Large intestine (tissue), 3 donors: ENCODE measurements around the gene PEAK3. TPM values are rescaled to one million over a fixed set of nuclear protein-coding genes. Genes with fewer than 3 reads are reported as not detected.
A peak's percentile ranks its signal among the peaks of the same experiment; 100 is the strongest.

ENCODE experiments used
- DNase-seq, 2 donors: peaks; one replicate each; pipeline versions ENCODE4 v3.0.0 to v3.0.0-alpha.2; 2013
- H3K27ac ChIP-seq: one replicate; pipeline ENCODE4 v1.5.1; 2013; ENCODE audit warnings: low read length
- H3K27me3 ChIP-seq: 2 replicates; pipeline ENCODE4 v1.6.1; 2013; ENCODE audit warnings: low read length; ENCODE audit not compliant: control insufficient read depth, insufficient read depth
- H3K36me3 ChIP-seq: 2 replicates; pipeline ENCODE4 v1.6.1; 2013; ENCODE audit warnings: low read length; ENCODE audit not compliant: control insufficient read depth, insufficient read depth
- H3K4me1 ChIP-seq: one replicate; pipeline ENCODE4 v1.6.1; 2013; ENCODE audit warnings: low read length; ENCODE audit not compliant: control insufficient read depth, insufficient read depth
- H3K4me3 ChIP-seq: one replicate; pipeline ENCODE4 v1.5.1; 2013; ENCODE audit warnings: low read length
- H3K9me3 ChIP-seq: one replicate; pipeline ENCODE4 v1.6.1; 2013; ENCODE audit warnings: mild to moderate bottlenecking, low read depth, low read length, moderate library complexity; ENCODE audit not compliant: control insufficient read depth
- WGBS: methylation state at CpG from one replicate; pipeline ENCODE4 v1.1.5; 2013; ENCODE audit warnings: low lambda C conversion rate; ENCODE audit not compliant: insufficient coverage; 5-methylcytosine and 5-hydroxymethylcytosine counted together
- polyA plus RNA-seq: library from polyadenylated mRNA; unstranded; fragments of 120-200 nt; gene quantifications from one replicate; pipeline ENCODE4 v1.2.1, GENCODE V29; 2013

PEAK3 gene
- polyA plus RNA-seq, 1 donor, result 0.15 TPM

GRCh38 chr19:2249880-2250765 lies 31.9 kb downstream of the PEAK3 start:
- no CpG with 5 or more reads among the region's 43 CpGs for WGBS
- H3K4me1 ChIP-seq, result peaks cover 32% of the 10 kb centered on the region
- peaks cover 39% of the 10 kb centered on the region for H3K36me3 ChIP-seq
- no peak overlapping the region for H3K27ac ChIP-seq
- H3K9me3 ChIP-seq, result peaks cover 26% of the 10 kb centered on the region
- peaks cover 55% of the 10 kb centered on the region for H3K27me3 ChIP-seq
- H3K4me3 ChIP-seq, result no peak overlapping the region
- DNase-seq, result no peak

- no CpG with 5 or more reads among the region's 27 CpGs for WGBS
- H3K36me3 ChIP-seq, result peaks cover 48% of the 10 kb centered on the region
- H3K4me1 ChIP-seq, result peaks cover 38% of the 10 kb centered on the region
- H3K27me3 ChIP-seq, result peaks cover 49% of the 10 kb centered on the region
- no peak within 1 kb of the TSS for H3K4me3 ChIP-seq
- H3K27ac ChIP-seq, result no peak within 1 kb of the TSS
- peaks cover 26% of the 10 kb centered on the region for H3K9me3 ChIP-seq
- DNase-seq, result no peak
Measured at GRCh38 chr19:2249010-2249866, 32.7 kb downstream of the PEAK3 start, which contains the start of gene AMH. TSS of gene AMH (plus strand) at chr19:2249323. CDS start at chr19:2249333, 10 bp downstream.

GRCh38 chr19:2248136-2249009 lies 33.6 kb downstream of the PEAK3 start:
- Histone ChIP-seq H3K27me3 (peaks cover 41% of the 10 kb centered on the region), H3K9me3 (peaks cover 25% of the 10 kb centered on the region), H3K4me3 (no peak overlapping the region), H3K4me1 (peaks cover 40% of the 10 kb centered on the region), H3K36me3 (peaks cover 55% of the 10 kb centered on the region), H3K27ac (no peak overlapping the region)
- WGBS, result no CpG with 5 or more reads among the region's 21 CpGs
- DNase-seq, result no peak

- DNase-seq, result no peak
- H3K9me3 ChIP-seq, result peaks cover 17% of the 10 kb centered on the region
- H3K4me3 ChIP-seq, result no peak overlapping the region
- H3K27ac ChIP-seq, result no peak overlapping the region
- peaks cover 40% of the 10 kb centered on the region for H3K4me1 ChIP-seq
- peaks cover 33% of the 10 kb centered on the region for H3K27me3 ChIP-seq
- H3K36me3 ChIP-seq, result peaks cover 60% of the 10 kb centered on the region
- WGBS, result no CpG with 5 or more reads among the region's 28 CpGs
Measured at GRCh38 chr19:2247433-2248101, 34.4 kb downstream of the PEAK3 start.

DNA sequence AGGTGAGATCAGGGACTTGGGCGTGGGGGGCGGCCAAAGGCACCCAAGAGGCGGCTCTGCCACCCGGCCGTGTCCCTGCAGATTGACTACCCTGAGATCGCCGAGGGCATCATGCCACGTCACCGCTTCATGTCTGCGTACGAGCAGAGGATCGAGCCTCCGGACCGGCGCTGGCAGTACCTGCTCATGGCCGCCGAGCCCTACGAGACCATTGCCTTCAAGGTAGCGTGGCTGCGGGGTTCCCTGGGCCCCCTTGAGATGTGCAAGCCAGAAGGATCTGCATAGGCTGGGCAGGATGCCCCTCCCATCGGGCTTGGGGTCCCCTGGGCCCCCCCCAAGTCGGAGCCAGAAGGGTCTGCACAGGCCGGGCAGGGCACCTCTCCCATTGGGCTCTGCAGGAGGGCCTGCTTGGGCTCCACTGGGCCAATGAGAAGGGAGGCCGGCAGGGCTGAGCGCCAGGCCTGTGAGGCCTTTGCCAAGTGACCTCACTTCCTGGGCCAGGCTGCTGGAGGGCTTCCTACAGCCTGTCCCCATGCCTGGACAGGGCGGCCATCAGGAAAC lies 35.1 kb downstream of the PEAK3 start:
- peaks cover 40% of the 10 kb centered on the region for H3K4me1 ChIP-seq
- H3K27ac ChIP-seq, result no peak overlapping the region
- peaks cover 26% of the 10 kb centered on the region for H3K27me3 ChIP-seq
- DNase-seq, result no peak
- H3K4me3 ChIP-seq, result no peak overlapping the region
- no CpG with 5 or more reads among the region's 26 CpGs for WGBS
- H3K9me3 ChIP-seq, result peaks cover 10% of the 10 kb centered on the region
- H3K36me3 ChIP-seq, result peaks cover 60% of the 10 kb centered on the region

GRCh38 chr19:2246014-2246620 lies 35.9 kb downstream of the PEAK3 start:
- Histone ChIP-seq H3K27ac (no peak overlapping the region), H3K27me3 (peaks cover 20% of the 10 kb centered on the region), H3K4me3 (no peak overlapping the region), H3K9me3 (peaks cover 7% of the 10 kb centered on the region), H3K4me1 (peaks cover 44% of the 10 kb centered on the region), H3K36me3 (peaks cover 60% of the 10 kb centered on the region)
- no peak for DNase-seq
- WGBS, result no CpG with 5 or more reads among the region's 25 CpGs

DNA sequence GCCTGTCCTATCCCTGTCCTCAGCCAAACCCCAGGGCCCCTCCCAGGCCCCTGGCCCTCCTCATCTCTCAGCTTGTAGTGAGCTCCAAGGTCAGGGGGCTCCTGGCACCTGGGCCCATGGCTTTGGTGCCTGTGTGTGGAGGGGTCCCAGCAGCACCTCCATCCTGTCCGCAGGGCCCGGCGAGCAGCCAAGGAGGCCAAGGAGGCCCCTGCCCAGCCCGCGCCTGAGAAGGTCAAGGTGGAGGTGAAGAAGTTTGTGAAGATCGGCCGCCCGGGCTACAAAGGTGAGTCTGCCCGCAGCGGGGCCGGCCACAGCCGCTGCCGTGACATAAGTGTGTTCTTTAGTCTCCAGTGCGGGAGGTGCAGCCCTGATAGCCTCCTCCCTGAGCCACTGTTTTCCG lies 36.7 kb downstream of the PEAK3 start:
- DNase-seq, result no peak
- Histone ChIP-seq H3K27me3 (peaks cover 11% of the 10 kb centered on the region), H3K27ac (no peak overlapping the region), H3K36me3 (peaks cover 60% of the 10 kb centered on the region), H3K4me1 (peaks cover 49% of the 10 kb centered on the region), H3K4me3 (no peak overlapping the region), H3K9me3 (peaks cover 3% of the 10 kb centered on the region)
- no CpG with 5 or more reads among the region's 15 CpGs for WGBS

GRCh38 chr19:2244486-2244885 lies 37.5 kb downstream of the PEAK3 start:
- peaks cover 52% of the 10 kb centered on the region for H3K4me1 ChIP-seq
- H3K27me3 ChIP-seq, result peaks cover 3% of the 10 kb centered on the region
- peak overlapping the region; percentile 73 for H3K27ac ChIP-seq
- no peak for DNase-seq
- WGBS, result no CpG with 5 or more reads among the region's 21 CpGs
- no peak overlapping the region for H3K4me3 ChIP-seq
- H3K9me3 ChIP-seq, result peaks cover 2% of the 10 kb centered on the region
- peaks cover 60% of the 10 kb centered on the region for H3K36me3 ChIP-seq

GRCh38 chr19:2244125-2244411 lies 37.9 kb downstream of the PEAK3 start:
- Histone ChIP-seq H3K36me3 (peaks cover 59% of the 10 kb centered on the region), H3K27me3 (no peaks in the 10 kb centered on the region), H3K9me3 (peaks cover 2% of the 10 kb centered on the region), H3K4me3 (no peak overlapping the region), H3K27ac (peak overlapping the region; percentile 73), H3K4me1 (peaks cover 53% of the 10 kb centered on the region)
- no peak for DNase-seq
- no CpG with 5 or more reads among the region's 12 CpGs for WGBS
